WTC11 (cell line): ENCODE data around the gene PTCH1. TPM values are rescaled to one million over a fixed set of nuclear protein-coding genes. Genes with fewer than 3 reads are reported as not detected.
A peak's percentile ranks its signal among the peaks of the same experiment; 100 is the strongest.

ENCODE experiments used
- ATAC-seq: fragments of 200-7000 bp; cut with Tn5 transposase; 2 replicates; pipeline ENCODE4 v1.10.0; 2021; ENCODE audit warnings: mild to moderate bottlenecking, moderate library complexity
- CTCF ChIA-PET: fragments of 300-600 bp; sonication (Branson Sonifier 250); formaldehyde crosslinking; loops from one replicate; lab custom pipeline; 2021; ENCODE audit warnings: antibody characterized with exemption; lab: Charles Lee
- POLR2A ChIA-PET: fragments of 350-600 bp; sonication (Branson Sonifier 250); formaldehyde crosslinking; loops from one replicate; lab custom pipeline; 2021; ENCODE audit warnings: antibody characterized with exemption; lab: Charles Lee
- DNase-seq: peaks from one replicate; pipeline ENCODE4 v3.0.0; 2021; ENCODE audit warnings: low spot score
- H3K27ac Mint-ChIP-seq: 2 replicates; pipeline ENCODE4 v1.8.0; 2021; ENCODE audit warnings: mixed read lengths
- H3K27me3 Mint-ChIP-seq: 2 replicates; pipeline ENCODE4 v1.8.0; 2021; ENCODE audit warnings: low read depth, mild to moderate bottlenecking, moderate library complexity, mixed read lengths
- H3K36me3 Mint-ChIP-seq: 2 replicates; pipeline ENCODE4 v1.8.0; 2021; ENCODE audit warnings: mixed read lengths
- H3K4me1 Mint-ChIP-seq: 2 replicates; pipeline ENCODE4 v1.8.0; 2022; ENCODE audit warnings: mixed read lengths
- H3K4me3 Mint-ChIP-seq: 2 replicates; pipeline ENCODE4 v1.8.0; 2021; ENCODE audit warnings: mild to moderate bottlenecking, moderate library complexity, mixed read lengths
- H3K9me3 Mint-ChIP-seq: 2 replicates; pipeline ENCODE4 v1.8.0; 2021; ENCODE audit warnings: mixed read lengths
- ARID4B ChIP-seq: sonication (generic); formaldehyde crosslinking; IDR thresholded peaks from 2 replicates; pipeline ENCODE4 v1.8.0; 2023; ENCODE audit warnings: missing genetic modification reagents, mild to moderate bottlenecking, borderline replicate concordance
- ATF3 ChIP-seq: sonication (generic); formaldehyde crosslinking; conservative IDR thresholded peaks from 2 replicates; pipeline ENCODE4 v1.8.1; 2022; ENCODE audit warnings: mild to moderate bottlenecking, missing genetic modification reagents
- CDX4 ChIP-seq: fragments of 250-450 bp; sonication (Bioruptor Pico); IDR thresholded peaks from 2 replicates; pipeline ENCODE4 v1.9.0; 2021; ENCODE audit warnings: moderate library complexity, mild to moderate bottlenecking, inconsistent platforms, borderline replicate concordance
- E2F1 ChIP-seq: sonication (generic); formaldehyde crosslinking; IDR thresholded peaks from 2 replicates; pipeline ENCODE4 v1.8.0; 2022; ENCODE audit warnings: mild to moderate bottlenecking, missing genetic modification reagents
- NR1H2 ChIP-seq: sonication (generic); formaldehyde crosslinking; IDR thresholded peaks from 2 replicates; pipeline ENCODE4 v1.9.0; 2021; ENCODE audit warnings: mild to moderate bottlenecking, moderate library complexity, missing genetic modification reagents
- SP1 ChIP-seq: sonication (generic); formaldehyde crosslinking; conservative IDR thresholded peaks from 2 replicates; pipeline ENCODE4 v1.8.1; 2022; ENCODE audit warnings: missing genetic modification reagents
- TEAD1 ChIP-seq: sonication (generic); formaldehyde crosslinking; IDR thresholded peaks from 2 replicates; pipeline ENCODE4 v1.8.0; 2022; ENCODE audit warnings: mild to moderate bottlenecking, missing genetic modification reagents
- TP53 ChIP-seq: sonication (generic); formaldehyde crosslinking; IDR thresholded peaks from 2 replicates; pipeline ENCODE4 v1.8.1; 2023; ENCODE audit warnings: mild to moderate bottlenecking, missing genetic modification reagents
- ZNF281 ChIP-seq: sonication (generic); formaldehyde crosslinking; IDR thresholded peaks from 2 replicates; pipeline ENCODE4 v1.8.0; 2023; ENCODE audit warnings: mild to moderate bottlenecking, missing genetic modification reagents
- ZNF416 ChIP-seq: fragments of 250-450 bp; sonication (Bioruptor Pico); IDR thresholded peaks from 2 replicates; pipeline ENCODE4 v1.9.0; 2021; ENCODE audit warnings: mild to moderate bottlenecking, inconsistent platforms
- ZNF532 ChIP-seq: fragments of 250-450 bp; sonication (Bioruptor Pico); IDR thresholded peaks from 2 replicates; pipeline ENCODE4 v1.9.0; 2021; ENCODE audit warnings: mild to moderate bottlenecking, borderline replicate concordance
- total RNA-seq: library from RNA; stranded (reverse); gene quantifications from 3 replicates; pipeline ENCODE4 v1.2.3, GENCODE V29; 2021

The PTCH1 gene
- total RNA-seq, 1 experiment from 2014 or later: 38.0 TPM

GRCh38 chr9:95463148-95464060 is 53.4 kb downstream of the PTCH1 start:
- Mint-ChIP-seq H3K4me1 (peaks cover 36% of the 10 kb centered on the region), H3K9me3 (no peaks in the 10 kb centered on the region), H3K36me3 (peaks cover 74% of the 10 kb centered on the region), H3K27ac (peak overlapping the region; percentile 77), H3K27me3 (no peaks in the 10 kb centered on the region), H3K4me3 (no peak overlapping the region; the same call in 1 of the 2 replicates)
- ATAC-seq: no peak
- ChIA-PET POLR2A (no interaction called here), CTCF (interaction anchor here (0.6 to 1.3 kb wide), 4 partner anchors 15 to 145 kb away, joined by 4 to 5 read pairs (median 5); no protein-coding TSS in a partner anchor)
- no peak for DNase-seq
- no peak for TF ChIP-seq ZNF416 (CRISPR knock-in tag)
- TF ChIP-seq ARID4B (CRISPR knock-in tag): no peak
- no peak for TF ChIP-seq NR1H2
- no peak for TF ChIP-seq TEAD1 (CRISPR knock-in tag)
- no peak for TF ChIP-seq SP1 (CRISPR knock-in tag)
- no peak for TF ChIP-seq TP53 (CRISPR knock-in tag)
- TF ChIP-seq CDX4 (CRISPR knock-in tag): no peak
- TF ChIP-seq ZNF532: no peak

GRCh38 chr9:95462249-95463147 is 54.3 kb downstream of the PTCH1 start:
- H3K4me3 Mint-ChIP-seq: peak overlapping the region; percentile 33
- peak; percentile 76 for ATAC-seq
- CTCF ChIA-PET: interaction anchor here (0.6 to 1.3 kb wide), 6 partner anchors 14 to 144 kb away, joined by 3 to 5 read pairs (median 4); no protein-coding TSS in a partner anchor
- TF ChIP-seq ATF3 (CRISPR knock-in tag) (no peak), E2F1 (CRISPR knock-in tag) (0 out of 2 replicates have a peak, but pooled peaks have one; percentile 37), ZNF281 (CRISPR knock-in tag) (0 out of 2 replicates have a peak, but pooled peaks have one; percentile 43)
- H3K36me3 Mint-ChIP-seq: peaks cover 75% of the 10 kb centered on the region
- peak; percentile 39 for DNase-seq
- no peaks in the 10 kb centered on the region for H3K27me3 Mint-ChIP-seq
- POLR2A ChIA-PET: no interaction called here
- H3K4me1 Mint-ChIP-seq: peaks cover 36% of the 10 kb centered on the region
- peak overlapping the region; percentile 70 for H3K27ac Mint-ChIP-seq
- H3K9me3 Mint-ChIP-seq: no peaks in the 10 kb centered on the region
